NCI-H510A (cell line): Measurements from ENCODE around the gene TBC1D24.
"Not testable (repeated sequence)": the region's sequence is repeated elsewhere in the genome, so short reads cannot be mapped to it uniquely, and the experiment has no call there.

Source experiments
- DNase-seq: peaks from one replicate; lab custom pipeline; 2025; lab: John Stamatoyannopoulos, UW

The TBC1D24 gene

DNA sequence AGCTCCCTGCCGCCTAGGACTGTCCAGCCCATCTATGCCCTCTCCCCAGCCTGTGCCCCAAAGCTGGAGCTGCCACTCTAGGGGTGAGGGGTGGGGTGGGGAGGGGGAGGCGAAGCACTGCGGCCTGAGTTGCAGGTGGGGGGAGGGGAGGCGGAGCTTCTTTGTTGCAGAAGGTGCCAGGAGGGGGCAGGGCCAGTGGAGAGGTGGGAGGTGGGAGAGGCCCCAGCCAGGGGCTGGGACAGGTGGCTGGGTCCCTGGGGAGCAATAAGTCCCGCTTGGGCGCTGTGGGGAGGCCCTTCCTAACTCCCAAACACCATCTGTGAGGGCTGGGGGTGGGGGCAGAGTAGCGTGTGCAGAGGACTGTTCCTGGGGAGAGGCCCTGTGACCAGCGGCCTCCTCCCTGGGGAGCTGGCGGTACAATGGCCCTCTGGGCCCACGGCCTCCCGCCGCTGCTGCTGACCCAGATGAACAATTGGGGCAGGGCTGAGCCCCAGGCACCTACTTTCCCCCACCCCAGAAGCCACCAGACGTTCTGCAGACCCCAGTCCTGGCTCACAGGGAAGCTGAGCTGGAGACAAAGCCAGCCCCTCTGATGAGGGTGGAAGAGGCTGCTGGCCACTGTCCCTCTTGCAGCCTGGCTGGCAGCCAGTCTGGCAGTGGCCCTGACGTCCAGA, 6.1 kb upstream of the TBC1D24 start:
- DNase-seq: peak; percentile 82

DNA sequence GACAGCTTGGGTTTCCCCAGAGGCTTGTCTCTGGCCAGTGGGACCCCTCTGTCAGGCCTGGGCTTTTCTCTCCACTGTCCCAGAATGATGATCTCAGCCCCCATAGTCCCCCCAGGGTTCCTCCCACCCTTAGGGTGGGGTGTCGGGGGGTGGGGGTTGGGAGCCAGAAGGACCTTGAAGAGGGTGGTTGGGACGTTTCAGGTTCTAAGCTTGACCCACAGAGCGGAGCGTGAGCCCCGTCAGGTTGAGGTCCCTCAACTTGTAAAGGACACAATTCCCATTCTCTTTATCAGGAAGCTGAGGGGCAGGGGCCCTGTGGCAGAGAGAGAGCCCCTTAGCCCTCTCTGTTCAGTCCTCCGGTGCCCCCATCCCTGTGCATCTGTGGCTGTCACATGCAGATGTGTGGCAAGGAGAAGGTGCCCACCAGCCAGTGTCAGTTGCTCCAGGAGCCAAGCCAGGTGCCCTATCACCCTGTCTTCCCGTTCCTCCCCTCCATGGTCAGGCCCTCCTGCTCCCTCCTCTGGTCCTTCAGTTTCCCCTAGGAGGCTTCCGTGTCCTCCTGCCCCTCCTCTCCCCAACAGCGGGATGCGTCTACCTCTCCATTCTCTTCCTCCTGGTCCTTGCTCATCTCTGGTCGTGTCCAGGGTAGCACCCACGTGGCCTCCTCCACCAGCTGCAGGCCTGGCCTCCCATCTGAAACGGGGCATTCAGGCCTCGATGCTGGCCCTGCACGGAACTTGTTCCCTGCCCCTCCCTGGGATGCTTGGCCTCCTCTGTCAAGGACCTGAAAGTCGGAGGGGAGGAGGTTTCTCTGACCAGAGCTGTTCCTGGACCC, 5.3 kb upstream of the TBC1D24 start:
- DNase-seq: no peak

DNA sequence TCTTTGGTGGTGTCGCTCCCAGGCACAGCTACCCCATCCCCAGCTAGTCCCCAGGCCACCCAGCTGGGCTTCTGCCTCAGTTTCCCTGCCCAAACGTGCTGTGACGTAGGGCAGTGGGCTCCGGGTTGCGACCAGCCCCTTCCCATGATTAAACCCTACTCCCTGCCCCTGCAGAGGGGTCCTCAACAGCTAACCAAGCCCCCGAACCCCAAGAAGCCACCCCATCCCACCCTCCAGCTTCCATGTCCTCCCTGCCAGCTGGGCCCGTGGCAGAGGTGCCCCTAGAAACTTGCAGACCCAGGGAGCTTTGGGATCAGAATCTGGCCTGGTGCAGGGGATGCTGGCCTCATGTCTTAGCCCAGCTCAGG, 4.7 kb upstream of the TBC1D24 start:
- DNase-seq: no peak

- DNase-seq: no peak
Observed at GRCh38 chr16:2470603-2471015, 4.3 kb upstream of the TBC1D24 start.

DNA sequence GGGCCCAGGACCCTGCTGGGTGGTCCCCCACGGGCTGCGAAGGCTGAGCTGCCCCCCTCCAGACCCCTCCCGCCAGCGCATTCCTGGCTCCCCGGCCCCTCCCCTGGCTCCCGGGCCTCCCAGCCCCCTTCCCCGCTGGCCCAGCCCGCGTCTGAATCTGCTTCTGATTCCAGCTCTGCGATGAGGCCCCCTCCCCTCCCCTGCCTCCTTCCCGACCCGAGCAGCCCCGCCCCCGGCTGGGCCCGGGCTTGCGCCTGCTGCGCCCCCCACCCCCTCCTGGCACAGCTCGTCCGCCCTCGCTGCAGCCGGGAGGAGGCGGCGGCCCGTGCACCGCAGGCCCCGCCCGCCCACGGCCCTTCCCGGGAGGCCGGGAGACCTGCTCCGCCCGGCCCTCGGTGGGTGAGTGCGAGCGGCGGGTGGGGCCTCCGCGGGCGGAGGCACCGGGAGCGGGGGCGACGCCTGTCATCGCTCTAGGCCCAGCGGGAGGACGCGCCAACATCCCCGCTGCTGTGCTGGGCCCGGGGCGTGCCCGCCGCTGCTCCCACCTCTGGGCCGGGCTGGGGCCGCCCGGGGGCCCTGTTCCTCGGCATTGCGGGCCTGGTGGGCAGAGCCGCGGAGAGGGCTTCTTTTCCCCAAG, 3.8 kb upstream of the TBC1D24 start, which contains the start of gene NTN3:
Gene NTN3, plus strand, starts transcription at position 282 of the 637 bp plus-strand sequence. CDS start 405 bp downstream, outside the sequence.
- DNase-seq: no peak

- DNase-seq: no peak
Observed at GRCh38 chr16:2471653-2472487, 3.1 kb upstream of the TBC1D24 start.

DNA sequence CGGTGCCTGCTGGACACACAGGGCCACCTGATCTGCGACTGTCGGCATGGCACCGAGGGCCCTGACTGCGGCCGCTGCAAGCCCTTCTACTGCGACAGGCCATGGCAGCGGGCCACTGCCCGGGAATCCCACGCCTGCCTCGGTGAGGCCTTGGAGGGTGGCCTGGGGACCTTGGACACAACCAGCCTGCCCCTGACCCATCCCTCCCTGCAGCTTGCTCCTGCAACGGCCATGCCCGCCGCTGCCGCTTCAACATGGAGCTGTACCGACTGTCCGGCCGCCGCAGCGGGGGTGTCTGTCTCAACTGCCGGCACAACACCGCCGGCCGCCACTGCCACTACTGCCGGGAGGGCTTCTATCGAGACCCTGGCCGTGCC, 2.5 kb upstream of the TBC1D24 start:
- no peak for DNase-seq

DNA sequence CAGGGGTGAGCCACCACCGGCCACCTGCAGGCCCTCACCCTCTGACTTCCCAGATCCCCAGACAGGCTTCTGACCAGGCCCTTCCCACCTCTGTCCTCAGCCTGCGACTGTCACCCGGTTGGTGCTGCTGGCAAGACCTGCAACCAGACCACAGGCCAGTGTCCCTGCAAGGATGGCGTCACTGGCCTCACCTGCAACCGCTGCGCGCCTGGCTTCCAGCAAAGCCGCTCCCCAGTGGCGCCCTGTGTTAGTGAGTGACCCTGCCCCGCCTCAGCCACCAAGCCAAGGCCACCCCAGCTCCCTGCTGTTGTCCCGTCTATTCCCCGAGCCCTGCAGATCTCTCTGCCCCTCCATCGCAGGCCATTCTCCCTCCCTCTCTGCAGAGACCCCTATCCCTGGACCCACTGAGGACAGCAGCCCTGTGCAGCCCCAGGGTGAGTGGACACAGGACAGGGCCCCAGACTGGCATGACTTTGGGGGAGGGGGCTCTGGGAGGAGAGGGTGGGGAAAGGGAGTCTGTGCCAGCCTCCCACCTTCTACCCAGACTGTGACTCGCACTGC, 2.0 kb upstream of the TBC1D24 start:
- no peak for DNase-seq

- DNase-seq: no peak
Observed at GRCh38 chr16:2473446-2473926, 1.4 kb upstream of the TBC1D24 start.

- no peak for DNase-seq
Observed at GRCh38 chr16:2473999-2474876, 689 bp upstream of the TBC1D24 start.

DNA sequence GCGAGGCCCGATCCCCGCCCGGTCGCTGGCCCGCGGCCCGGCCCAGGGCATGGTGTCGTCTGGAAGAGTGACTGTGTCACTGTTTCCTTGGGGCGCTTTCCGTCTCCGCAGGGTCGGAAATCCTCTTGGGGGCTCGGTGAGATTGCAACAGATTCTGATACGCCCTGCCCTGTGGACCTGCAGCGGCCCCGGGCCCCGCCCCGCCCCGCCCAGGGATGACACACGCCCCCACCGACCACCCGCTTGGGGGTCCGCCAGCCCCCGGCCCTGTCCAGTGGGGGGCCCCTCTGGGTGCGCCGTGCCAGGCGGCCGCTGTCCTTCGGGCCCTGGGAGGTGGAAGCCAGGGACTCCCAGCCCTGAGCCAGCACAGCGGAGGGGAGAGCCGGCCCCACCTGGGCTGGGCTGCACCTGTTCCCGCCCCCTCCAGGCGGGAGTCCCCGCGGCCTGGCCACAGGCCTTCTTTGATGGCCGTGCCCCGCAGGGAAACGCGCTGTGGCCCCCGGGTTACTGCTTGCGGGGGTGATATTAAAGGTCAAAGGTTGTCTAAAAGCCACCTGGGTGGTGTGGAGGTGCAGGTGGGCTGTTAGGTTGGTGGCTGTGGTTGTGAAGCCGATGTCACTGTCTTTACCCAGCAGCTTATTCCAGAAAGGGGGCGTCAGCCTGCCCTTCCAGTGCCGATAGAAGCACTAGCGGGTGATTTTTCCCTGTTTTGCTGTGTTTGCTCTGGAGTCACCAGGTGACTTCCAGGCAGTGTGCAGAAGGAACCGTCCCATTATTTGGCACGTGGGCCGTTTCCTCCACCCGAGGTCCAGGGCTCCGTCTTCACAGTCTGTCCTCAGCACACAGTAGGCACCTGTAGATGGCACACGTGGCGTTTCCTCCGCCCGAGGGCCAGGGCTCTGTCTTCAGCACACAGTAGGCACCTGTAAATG, 752 bp downstream of the TBC1D24 start:
- no peak for DNase-seq

DNA sequence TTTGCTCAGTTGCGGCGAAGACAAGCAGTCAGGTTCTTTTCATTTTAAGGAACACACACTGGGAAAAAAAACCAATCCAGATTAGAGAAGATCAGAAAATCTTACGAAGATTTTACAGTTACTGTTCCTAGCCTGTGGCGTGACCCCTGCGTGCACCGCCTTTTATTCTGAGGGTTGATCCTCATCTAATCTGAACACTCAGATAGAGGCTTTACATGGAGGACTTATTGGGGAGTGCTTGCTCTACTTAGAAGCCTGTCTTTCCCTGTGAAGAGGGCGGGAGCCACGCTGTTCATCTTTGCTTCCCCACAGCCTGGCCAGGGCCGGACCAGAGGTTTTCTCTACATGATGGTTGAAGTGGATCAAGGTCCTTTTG, 1.4 kb downstream of the TBC1D24 start:
- DNase-seq: no peak

- no peak for DNase-seq
Observed at GRCh38 chr16:2476741-2477140, 1.8 kb downstream of the TBC1D24 start.

DNA sequence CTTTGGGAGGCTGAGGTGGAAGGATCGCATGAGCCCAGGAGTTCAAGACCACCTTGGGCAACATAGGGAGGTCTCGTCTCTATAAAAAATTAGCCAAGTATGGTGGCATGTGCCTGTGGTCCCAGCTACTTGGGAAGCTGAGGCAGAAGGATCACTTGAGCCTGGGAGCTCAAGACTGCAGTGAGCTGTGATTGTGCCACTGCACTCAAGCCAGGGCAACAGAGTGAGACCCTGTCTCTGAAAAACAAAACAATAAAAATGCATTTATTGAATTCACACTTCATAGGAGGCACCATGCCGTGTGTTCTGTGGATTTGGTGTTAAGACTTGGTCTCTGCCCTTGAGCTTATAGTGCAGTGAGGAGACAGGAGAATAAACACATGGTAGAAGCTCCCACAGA, 2.4 kb downstream of the TBC1D24 start:
- DNase-seq: no peak

- no peak for DNase-seq
Observed at GRCh38 chr16:2478279-2478678, 3.4 kb downstream of the TBC1D24 start.

GRCh38 chr16:2479996-2480395, 5.1 kb downstream of the TBC1D24 start:
- not testable (repeated sequence) for DNase-seq

GRCh38 chr16:2480948-2481347, 6.0 kb downstream of the TBC1D24 start:
- DNase-seq: no peak

- DNase-seq: no peak
Observed at GRCh38 chr16:2481676-2482075, 6.7 kb downstream of the TBC1D24 start.

DNA sequence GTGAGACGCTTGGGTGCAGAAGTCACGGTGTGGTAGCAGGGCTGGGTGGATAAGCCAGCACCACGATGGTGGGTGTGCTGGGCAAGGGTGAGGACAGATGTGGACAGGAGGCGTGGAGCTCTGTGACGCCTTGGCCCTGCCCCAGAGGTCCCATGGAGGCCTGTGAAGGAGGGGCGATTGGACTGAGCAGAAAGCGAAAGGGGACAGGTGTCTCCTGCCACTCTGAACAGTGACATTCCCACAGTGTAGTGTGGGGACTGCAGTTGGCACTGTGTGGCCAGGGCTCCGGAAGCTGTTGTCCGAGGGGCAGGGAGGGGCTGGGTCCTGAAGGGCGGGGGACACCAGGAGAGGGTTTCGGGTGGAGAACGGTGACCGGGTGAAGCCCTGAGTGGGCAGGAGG, 7.3 kb downstream of the TBC1D24 start:
- DNase-seq: no peak
